Muscle of leg (tissue), 11 donors: ENCODE measurements around the gene UBE2K. TPM values are rescaled to one million over a fixed set of nuclear protein-coding genes. Genes with fewer than 3 reads are reported as not detected.
"Not testable (repeated sequence)": the region's sequence is repeated elsewhere in the genome, so short reads cannot be mapped to it uniquely, and the experiment has no call there.

Source experiments
- DNase-seq: peaks from one replicate; pipeline ENCODE4 v3.0.0; 2013
- H3K27ac ChIP-seq: one replicate; pipeline ENCODE4 v1.5.1; 2013; ENCODE audit warnings: mild to moderate bottlenecking, low read length, control low read depth
- H3K27me3 ChIP-seq: one replicate; pipeline ENCODE4 v1.6.1; 2013; ENCODE audit warnings: low read length; ENCODE audit not compliant: control insufficient read depth, insufficient read depth
- H3K36me3 ChIP-seq: one replicate; pipeline ENCODE4 v1.6.1; 2013; ENCODE audit warnings: low read length; ENCODE audit not compliant: control insufficient read depth, insufficient read depth
- H3K4me1 ChIP-seq: one replicate; pipeline ENCODE4 v1.6.1; 2013; ENCODE audit warnings: low read length; ENCODE audit not compliant: control insufficient read depth, insufficient read depth
- H3K4me3 ChIP-seq: one replicate; pipeline ENCODE4 v1.5.1; 2013; ENCODE audit warnings: low read length, control low read depth
- H3K9me3 ChIP-seq: replicated peaks from 2 replicates; pipeline ENCODE4 v1.6.1; 2013; ENCODE audit warnings: low read depth, low read length; ENCODE audit not compliant: control insufficient read depth
- WGBS: methylation state at CpG from one replicate; pipeline ENCODE4 v1.1.5; 2013; ENCODE audit warnings: missing lambda C conversion rate; ENCODE audit not compliant: insufficient coverage; 5-methylcytosine and 5-hydroxymethylcytosine counted together
- polyA plus RNA-seq, 8 donors: library from polyadenylated mRNA; unstranded; fragments of 120-200 nt; gene quantifications; one replicate each; pipeline versions ENCODE4 v1.2.1 to v1.2.3, GENCODE V29; 2013; ENCODE audit warnings: inconsistent platforms in 1 of 8, low replicate concordance in 1 of 8; ENCODE audit not compliant: insufficient read length in 8 of 8, insufficient read depth in 1 of 8
- total RNA-seq: library from RNA; stranded (reverse); fragments of 120-200 nt; gene quantifications from one replicate; pipeline ENCODE4 v1.2.4, GENCODE V29; 2013

Gene UBE2K
- total and polyA plus RNA-seq, 9 donors = 16.0 to 68.3 (median 51.1) TPM

GRCh38 chr4:39706741-39707511, 9.0 kb downstream of the UBE2K start:
- Histone ChIP-seq H3K4me3 (no peak overlapping the region), H3K36me3 (peaks cover 6% of the 10 kb centered on the region), H3K4me1 (no peaks in the 10 kb centered on the region), H3K27me3 (no peaks in the 10 kb centered on the region), H3K9me3 (no peaks in the 10 kb centered on the region), H3K27ac (no peak overlapping the region)
- WGBS = 86% methylated on average over 4 of the region's 11 CpGs
- no peak for DNase-seq

GRCh38 chr4:39710098-39710896, 12.4 kb downstream of the UBE2K start:
- Histone ChIP-seq H3K4me3 (no peak overlapping the region), H3K27me3 (no peaks in the 10 kb centered on the region), H3K27ac (no peak overlapping the region), H3K36me3 (peaks cover 2% of the 10 kb centered on the region), H3K4me1 (no peaks in the 10 kb centered on the region), H3K9me3 (no peaks in the 10 kb centered on the region)
- WGBS = no CpG with 5 or more reads among the region's 3 CpGs
- no peak for DNase-seq

- 95% methylated on average over 11 of the region's 17 CpGs for WGBS
- no peak overlapping the region for H3K4me3 ChIP-seq
- no peaks in the 10 kb centered on the region for H3K4me1 ChIP-seq
- H3K27ac ChIP-seq = no peak overlapping the region
- H3K27me3 ChIP-seq = no peaks in the 10 kb centered on the region
- DNase-seq = no peak
- no peaks in the 10 kb centered on the region for H3K9me3 ChIP-seq
- H3K36me3 ChIP-seq = peaks cover 2% of the 10 kb centered on the region
Observed at GRCh38 chr4:39712819-39713607, 15.1 kb downstream of the UBE2K start.

DNA sequence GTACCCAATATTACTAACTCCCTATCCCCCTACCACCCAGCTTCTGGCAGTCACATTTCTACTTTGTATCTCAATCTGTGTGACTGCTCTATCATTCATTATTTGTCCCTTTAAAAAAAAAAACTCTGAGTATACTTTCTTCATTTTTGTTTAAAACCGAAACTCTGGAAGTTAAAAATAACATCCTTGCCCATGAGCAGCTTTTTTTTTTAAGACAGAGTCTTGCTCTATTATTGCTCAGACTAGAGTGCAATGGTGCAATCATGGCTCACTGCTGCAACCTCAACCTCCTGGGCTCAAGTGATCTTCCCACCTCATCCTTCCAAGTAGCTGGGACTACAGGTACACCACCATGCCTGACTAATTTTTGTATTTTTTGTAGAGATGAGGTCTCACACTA, 15.8 kb downstream of the UBE2K start:
- 67% methylated on average over 1 of the region's 1 CpG for WGBS
- Histone ChIP-seq H3K27ac (no peak overlapping the region), H3K4me3 (no peak overlapping the region), H3K27me3 (no peaks in the 10 kb centered on the region), H3K36me3 (peaks cover 2% of the 10 kb centered on the region), H3K9me3 (no peaks in the 10 kb centered on the region), H3K4me1 (no peaks in the 10 kb centered on the region)
- no peak for DNase-seq

- H3K4me1 ChIP-seq = no peaks in the 10 kb centered on the region
- no peaks in the 10 kb centered on the region for H3K27me3 ChIP-seq
- no peak overlapping the region for H3K27ac ChIP-seq
- WGBS = 71% methylated on average over 2 of the region's 3 CpGs
- H3K9me3 ChIP-seq = no peaks in the 10 kb centered on the region
- H3K36me3 ChIP-seq = peaks cover 2% of the 10 kb centered on the region
- H3K4me3 ChIP-seq = no peak overlapping the region
- DNase-seq = no peak
Observed at GRCh38 chr4:39714166-39714565, 16.2 kb downstream of the UBE2K start.

GRCh38 chr4:39715788-39716187, 17.9 kb downstream of the UBE2K start:
- DNase-seq = no peak
- H3K4me3 ChIP-seq = no peak overlapping the region
- no peaks in the 10 kb centered on the region for H3K27me3 ChIP-seq
- H3K9me3 ChIP-seq = no peaks in the 10 kb centered on the region
- H3K36me3 ChIP-seq = peaks cover 2% of the 10 kb centered on the region
- H3K27ac ChIP-seq = no peak overlapping the region
- no peaks in the 10 kb centered on the region for H3K4me1 ChIP-seq
- WGBS = 100% methylated on average over 1 of the region's 3 CpGs

GRCh38 chr4:39716356-39716755, 18.4 kb downstream of the UBE2K start:
- no peak overlapping the region for H3K4me3 ChIP-seq
- no peaks in the 10 kb centered on the region for H3K27me3 ChIP-seq
- no peaks in the 10 kb centered on the region for H3K4me1 ChIP-seq
- WGBS = 89% methylated on average over 11 of the region's 11 CpGs
- peaks cover 2% of the 10 kb centered on the region for H3K36me3 ChIP-seq
- no peak overlapping the region for H3K27ac ChIP-seq
- DNase-seq = no peak
- H3K9me3 ChIP-seq = no peaks in the 10 kb centered on the region

DNA sequence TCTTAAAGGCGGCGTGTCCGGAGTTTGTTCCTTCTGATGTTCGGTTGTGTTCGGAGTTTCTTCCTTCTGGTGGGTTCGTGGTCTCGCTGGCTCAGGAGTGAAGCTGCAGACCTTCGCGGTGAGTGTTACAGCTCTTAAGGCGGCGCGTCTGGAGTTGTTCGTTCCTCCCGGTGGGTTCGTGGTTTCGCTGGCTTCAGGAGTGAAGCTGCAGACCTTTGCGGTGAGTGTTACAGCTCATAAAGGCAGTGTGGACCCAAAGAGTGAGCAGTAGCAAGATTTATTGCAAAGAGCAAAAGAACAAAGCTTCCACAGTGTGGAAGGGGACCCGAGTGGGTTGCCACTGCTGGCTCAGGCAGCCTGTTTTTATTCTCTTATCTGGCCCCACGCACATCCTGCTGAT, 19.8 kb downstream of the UBE2K start:
- not testable (repeated sequence) for H3K4me3 ChIP-seq, H3K27ac ChIP-seq, H3K27me3 ChIP-seq, DNase-seq, H3K36me3 ChIP-seq, H3K9me3 ChIP-seq, H3K4me1 ChIP-seq
- no CpG with 5 or more reads among the region's 19 CpGs for WGBS

DNA sequence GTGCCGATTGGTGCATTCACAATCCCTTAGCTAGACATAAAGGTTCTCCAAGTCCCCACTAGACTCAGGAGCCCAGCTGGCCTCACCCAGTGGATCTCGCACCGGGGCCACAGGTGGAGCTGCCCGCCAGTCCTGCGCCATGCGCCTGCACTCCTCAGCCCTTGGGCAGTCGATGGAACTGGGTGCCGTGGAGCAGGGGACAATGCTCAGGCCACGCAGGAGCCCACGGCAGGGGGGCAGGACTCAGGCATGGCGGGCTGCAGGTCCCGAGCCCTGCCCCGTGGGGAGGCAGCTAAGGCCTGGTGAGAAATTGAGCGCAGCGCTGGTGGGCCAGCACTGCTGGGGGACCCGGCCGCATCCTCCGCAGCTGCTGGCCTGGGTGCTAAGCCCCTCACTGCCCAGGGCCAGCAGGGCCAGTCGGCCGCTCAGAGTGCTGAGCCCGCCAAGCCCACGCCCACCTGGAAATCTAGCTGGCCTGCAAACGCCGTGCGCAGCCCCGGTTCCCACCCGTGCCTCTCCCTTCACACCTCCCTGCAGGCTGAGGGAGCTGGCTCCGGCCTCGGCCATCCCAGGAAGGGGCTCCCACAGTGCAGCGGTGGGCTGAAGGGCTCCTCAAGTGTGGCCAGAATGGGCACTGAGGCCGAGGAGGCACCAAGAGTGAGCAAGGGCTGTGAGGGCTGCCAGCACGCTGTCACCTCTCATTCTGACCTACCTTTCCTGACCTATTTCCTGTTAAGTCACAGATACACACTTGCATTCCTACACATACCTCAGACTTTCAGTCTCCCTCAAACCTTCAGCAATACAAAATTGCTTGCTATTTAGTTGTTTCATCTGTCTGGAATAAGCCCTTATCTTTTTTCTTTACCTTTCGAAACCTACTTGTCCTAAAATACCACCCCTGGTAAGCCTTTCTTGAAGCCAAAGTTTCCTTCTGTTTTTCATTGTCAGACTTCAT, 20.7 kb downstream of the UBE2K start:
- H3K9me3 ChIP-seq = no peaks in the 10 kb centered on the region
- no peak for DNase-seq
- whole genome bisulfite sequencing = 90% methylated on average over 31 of the region's 33 CpGs
- no peak overlapping the region for H3K4me3 ChIP-seq
- no peaks in the 10 kb centered on the region for H3K27me3 ChIP-seq
- H3K36me3 ChIP-seq = no peaks in the 10 kb centered on the region
- H3K4me1 ChIP-seq = no peaks in the 10 kb centered on the region
- H3K27ac ChIP-seq = no peak overlapping the region
